GM18873 (cell line): ENCODE measurements around the gene ADGRA1.
"Not testable (repeated sequence)": the region's sequence is repeated elsewhere in the genome, so short reads cannot be mapped to it uniquely, and the experiment has no call there.

Experiments
- ATAC-seq: cut with Tn5 transposase; IDR thresholded peaks from one replicate; pipeline ENCODE4 v1.9.1; 2021; ENCODE audit warnings: mild to moderate bottlenecking, moderate library complexity, moderate number of reproducible peaks; ENCODE audit not compliant: unreplicated experiment, low FRiP score

Gene ADGRA1, protein sequence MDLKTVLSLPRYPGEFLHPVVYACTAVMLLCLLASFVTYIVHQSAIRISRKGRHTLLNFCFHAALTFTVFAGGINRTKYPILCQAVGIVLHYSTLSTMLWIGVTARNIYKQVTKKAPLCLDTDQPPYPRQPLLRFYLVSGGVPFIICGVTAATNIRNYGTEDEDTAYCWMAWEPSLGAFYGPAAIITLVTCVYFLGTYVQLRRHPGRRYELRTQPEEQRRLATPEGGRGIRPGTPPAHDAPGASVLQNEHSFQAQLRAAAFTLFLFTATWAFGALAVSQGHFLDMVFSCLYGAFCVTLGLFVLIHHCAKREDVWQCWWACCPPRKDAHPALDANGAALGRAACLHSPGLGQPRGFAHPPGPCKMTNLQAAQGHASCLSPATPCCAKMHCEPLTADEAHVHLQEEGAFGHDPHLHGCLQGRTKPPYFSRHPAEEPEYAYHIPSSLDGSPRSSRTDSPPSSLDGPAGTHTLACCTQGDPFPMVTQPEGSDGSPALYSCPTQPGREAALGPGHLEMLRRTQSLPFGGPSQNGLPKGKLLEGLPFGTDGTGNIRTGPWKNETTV

DNA sequence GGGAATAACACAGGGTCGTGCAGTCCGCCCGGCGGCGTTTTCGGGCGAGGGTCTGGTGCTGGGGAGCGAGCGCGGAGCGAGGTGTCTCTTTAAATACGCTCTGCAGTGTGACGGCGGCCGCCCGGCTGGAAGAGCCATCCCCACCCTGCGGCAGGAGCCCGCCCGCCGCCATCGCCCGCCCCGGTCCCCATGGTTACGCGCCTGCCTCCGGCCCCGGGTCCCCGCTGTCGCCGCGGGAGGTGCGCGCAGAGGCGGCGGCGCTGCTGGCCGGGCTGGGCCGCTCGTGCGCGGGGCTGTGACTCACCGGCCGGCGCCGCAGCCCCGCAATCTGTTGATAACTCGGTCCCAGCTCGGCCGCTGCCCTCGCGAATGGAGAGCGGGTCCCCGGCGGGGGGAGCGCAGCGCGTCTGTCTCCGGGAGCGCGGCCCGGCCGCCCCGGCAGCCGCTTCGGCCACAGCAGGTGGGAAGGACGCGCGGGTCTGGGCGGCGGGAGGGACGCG lies at the start of gene ADGRA1:
TSS of gene ADGRA1 (plus strand) at position 246 of the 500 bp plus-strand sequence. CDS start 986 bp downstream, outside the sequence.
- no peak for ATAC-seq

DNA sequence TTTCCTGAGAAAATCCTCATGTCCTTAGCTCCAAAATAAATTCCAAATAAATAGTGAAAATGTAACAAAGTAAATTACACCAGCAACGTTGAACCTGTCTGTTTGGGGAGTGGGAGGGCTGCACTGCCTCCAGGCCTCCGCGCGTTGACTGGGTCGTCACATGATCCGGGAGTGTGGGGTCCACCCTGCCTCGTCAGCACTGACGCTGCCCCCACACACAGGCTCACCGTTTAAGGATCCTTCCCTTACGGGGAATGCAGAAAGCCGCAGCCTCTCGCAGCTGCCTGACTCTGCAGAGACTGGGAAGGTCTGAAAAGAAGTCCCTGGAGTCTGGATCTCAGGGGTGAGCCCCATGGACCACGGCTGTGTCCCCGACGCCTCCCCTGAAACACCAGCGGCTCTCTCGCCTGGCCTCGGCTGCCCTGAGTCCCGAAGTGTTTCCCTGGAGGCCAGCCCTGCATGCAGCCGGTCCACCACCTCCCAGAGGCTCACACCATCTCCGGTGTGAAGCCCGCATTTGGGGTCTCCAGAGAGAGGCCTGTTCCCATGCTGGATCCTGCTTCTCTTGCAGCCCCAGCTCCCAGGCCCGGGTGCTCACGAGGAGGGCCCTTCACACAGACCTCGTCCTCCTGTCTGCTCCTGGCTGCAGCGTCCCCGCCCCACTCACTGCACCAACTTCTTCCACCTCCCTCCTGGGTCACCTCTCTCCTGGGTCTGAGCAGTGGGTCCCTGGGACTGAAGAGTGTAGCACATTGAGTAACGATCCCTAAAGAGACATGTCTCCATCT lies 49.5 kb upstream of the ADGRA1 start:
- no peak for ATAC-seq

DNA sequence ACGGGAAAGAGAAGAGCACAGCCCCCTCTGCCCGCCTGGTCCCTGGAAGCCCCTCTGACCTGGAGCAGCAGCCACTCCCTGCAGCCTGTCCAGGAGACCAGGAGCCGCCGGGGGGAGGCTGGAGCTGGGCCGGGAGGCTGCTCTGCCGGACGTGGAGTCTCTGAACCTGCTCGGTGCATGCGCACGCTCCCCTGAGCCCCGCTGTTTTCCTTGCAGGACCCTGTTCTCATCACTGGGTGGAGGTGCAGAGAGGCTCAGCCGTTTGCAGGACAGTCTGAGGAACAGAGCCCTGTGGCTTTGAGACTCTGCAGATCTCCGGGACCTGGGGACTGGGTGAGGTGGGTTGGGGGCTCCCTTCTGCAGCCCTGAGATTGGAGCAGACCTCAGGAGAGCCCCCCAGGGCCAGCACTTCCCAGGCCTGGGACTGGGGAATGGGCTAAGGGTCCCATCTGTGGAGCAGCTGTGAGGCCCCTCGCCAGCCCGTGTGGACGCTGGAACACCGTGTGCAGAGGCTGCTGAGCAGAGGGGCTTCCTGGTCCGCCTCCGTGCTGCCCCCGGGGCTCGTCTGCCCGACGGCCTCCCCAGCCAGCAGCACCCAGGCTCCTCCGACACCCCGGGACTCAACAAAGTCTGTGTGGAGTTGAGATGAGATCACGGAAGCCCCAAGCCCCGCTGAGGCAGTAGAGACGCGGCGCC lies 48.5 kb upstream of the ADGRA1 start:
- no peak for ATAC-seq

DNA sequence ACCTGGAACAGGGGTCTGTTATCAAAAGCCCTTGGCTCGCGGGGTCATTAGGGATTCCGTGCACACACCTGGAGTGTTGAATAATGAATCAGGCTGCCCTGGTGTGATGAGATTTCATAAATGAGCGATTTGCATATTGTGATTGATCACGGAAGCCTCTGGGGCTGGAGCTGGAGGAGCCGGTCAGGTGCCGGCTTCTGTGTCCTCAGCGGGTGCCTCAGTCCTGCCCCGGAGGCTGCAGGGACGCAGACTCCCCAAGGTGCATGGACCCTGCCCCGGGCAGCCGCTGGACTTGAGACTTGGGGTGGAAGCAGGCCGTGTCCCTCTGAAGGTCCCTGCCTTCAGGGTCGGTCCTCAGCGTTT lies 47.9 kb upstream of the ADGRA1 start:
- no peak for ATAC-seq

DNA sequence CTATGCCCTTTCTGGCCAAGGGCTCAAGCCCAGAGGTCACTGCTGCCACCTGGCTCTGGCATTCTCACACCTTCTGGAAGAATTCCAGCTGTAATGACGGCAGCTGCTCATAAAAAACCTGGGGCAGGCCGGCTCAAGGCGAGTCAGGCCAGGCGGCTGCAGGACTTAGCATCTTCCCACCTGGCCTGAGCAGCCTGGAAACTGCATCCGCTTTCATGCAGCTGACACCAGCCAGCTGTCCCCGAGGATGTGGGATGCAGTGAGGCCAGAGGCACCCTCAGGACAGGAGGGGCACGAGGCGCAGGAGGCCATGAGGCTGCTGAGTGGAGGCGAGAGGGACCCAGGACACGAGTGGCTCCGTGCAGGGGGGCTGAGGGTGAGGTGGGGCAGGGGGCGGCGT lies 47.5 kb upstream of the ADGRA1 start:
- no peak for ATAC-seq

DNA sequence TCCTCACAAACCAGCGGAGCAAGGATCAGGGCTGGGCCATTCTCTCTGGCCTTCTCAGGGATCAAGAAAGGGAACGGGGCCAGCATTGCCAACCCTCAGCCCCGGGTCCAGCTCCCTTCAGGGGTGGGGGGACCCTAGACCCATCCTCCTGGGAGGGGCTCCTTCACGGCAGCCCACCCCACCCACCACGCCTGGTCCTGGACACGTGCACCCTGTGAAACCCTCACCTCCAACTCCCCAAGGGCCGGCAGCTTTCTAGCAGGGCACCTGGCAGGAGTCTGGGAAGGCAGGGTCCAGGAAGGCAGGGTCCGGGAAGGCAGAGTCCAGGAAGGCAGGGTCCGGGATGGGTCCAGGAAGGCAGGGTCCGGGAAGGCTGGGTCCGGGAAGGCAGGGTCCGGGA lies 46.6 kb upstream of the ADGRA1 start:
- ATAC-seq = no peak

DNA sequence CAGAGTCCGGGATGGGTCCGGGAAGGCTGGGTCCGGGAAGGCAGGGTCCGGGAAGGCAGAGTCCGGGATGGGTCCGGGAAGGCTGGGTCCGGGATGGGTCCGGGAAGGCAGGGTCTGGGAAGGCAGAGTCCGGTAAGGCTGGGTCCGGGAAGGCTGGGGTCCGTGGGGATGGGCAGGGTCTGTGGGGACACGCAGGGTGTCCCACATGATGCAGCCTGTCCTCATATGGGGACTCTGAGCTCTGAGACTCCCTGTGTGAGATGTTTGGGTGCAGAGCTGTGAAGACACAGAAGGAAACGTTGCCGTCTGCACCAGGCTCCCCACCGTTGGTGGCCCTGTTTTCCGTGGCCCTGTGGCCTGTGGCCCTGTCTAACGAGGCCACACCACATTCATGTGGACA lies 45.7 kb upstream of the ADGRA1 start:
- no peak for ATAC-seq

DNA sequence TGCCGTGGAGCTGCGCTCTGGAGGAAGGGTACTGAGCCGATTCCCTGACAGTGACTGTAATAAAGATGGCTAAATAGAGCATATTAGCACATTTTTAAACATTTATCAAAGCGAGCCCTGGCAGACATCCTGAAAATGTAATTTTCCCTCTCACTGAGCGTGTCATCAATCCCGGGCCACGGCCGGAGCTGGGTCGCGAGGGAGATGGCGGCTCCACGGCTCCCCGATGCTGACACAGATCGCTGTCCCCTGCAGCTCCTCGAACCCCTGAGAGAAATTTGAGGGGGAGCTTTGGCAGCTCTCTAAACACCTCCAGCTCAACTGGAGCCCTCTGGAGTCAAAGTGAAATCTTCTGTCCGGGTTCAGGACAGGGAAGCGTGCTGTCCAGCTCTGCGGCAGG lies 44.9 kb upstream of the ADGRA1 start:
- no peak for ATAC-seq

DNA sequence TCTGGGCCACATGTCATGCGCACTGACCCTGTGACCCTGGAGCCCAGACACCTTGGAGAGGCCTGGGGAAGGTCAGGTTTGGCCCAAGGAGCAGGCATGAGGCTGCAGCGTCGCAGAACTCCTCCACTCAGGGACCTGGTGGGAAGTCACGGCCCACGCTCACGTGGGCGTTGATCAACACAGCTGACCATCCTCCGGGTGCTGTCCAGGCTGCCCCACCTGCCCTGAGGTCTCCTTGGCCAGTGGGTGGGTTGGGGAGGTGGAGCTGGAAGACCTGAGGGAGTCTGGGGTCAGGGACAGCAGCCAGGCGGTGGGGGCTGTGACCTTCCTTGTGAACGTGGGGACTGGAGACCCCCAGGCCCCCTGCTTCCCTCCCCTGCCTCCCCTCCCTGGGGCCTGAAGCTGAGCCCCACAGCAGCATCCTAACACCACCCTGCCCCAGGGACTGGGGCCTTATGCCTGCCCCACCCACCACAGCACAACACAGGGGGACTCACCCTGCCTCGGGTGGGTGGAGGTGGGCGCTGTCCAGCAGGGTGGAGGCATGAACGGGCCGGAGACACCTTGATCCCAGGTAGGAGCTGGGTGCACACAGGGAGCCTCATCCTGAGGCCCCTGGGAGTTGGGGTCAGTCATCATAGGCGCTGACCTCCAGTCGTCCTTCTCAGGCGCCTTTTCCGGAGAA lies 44.0 kb upstream of the ADGRA1 start:
- ATAC-seq = no peak

DNA sequence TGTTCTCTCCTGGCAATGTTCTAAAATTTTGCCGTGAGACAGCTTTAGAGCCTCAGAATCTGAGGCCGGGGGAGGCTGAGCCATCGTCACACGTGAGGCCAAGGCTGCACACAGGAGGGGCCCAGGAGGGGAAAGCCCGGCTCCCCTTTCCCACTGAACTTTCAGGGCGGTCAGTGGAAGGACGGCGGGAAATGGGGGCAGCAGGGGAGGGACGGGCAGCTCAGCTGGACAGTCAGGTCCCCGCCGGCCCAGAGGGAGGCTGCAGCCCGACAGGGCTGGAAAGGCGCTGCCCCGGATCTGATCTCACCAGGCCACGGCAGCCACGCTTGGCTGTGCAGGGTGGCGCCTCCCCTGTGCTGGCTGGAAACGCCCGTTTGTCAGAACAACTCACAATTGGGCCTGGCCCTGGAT lies 43.3 kb upstream of the ADGRA1 start:
- no peak for ATAC-seq

DNA sequence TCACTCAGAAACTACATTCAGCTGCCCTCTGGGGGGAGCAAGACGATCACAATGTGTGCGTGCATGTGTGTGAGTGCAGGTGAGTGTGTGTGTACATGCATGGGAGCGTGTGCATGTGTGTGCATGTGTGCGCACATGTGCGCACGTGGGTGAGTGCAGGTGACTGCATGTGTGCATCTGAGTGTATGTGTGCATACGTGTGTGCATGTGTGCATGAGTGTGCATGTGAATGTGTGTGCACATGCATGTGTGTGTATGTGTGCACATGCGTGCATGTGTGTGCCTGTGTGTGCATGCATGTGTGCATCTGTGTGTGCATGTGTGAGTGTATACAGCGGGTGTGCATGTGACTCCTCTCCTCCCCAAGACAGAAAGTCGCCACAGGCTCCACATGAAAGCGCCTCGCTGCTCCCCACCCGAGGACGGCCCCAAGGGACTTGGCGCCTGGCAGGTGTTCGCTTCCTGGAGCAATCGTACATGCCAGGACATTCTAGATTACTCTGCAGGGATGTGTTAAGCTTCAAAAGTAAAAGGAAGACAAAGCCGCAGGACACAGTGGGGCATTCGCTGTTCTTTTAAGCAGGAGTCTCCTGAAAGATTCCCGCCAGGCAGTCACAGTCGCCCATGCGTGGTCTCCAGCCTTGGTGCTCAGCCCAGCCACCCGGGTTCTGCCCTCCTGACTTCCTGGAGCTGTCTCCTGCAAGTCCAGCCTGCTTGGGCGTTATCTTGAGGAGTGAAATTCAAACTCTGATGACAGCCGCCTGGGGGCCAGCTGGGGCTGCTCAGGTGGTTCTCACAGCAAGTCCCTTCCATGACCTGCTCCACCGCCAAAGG lies 42.0 kb upstream of the ADGRA1 start:
- no peak for ATAC-seq

DNA sequence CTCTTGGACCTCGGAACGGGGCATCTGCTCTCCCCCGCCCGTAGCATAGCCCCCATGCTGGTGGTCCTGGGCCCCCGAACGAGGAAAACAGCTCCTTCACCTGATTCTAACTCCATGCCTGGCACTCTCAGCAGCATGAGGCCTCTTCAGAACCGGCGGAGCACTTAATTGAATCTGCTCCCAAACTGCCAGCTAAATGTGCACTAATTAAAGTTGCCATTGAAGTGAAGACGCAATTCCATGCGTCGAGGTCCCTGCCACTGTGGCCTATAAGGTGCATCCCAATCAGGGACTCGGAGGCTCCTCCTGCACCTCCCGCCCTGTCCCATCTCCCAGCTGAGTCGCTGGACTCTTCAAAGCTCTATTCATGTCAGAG lies 41.3 kb upstream of the ADGRA1 start:
- ATAC-seq = no peak

DNA sequence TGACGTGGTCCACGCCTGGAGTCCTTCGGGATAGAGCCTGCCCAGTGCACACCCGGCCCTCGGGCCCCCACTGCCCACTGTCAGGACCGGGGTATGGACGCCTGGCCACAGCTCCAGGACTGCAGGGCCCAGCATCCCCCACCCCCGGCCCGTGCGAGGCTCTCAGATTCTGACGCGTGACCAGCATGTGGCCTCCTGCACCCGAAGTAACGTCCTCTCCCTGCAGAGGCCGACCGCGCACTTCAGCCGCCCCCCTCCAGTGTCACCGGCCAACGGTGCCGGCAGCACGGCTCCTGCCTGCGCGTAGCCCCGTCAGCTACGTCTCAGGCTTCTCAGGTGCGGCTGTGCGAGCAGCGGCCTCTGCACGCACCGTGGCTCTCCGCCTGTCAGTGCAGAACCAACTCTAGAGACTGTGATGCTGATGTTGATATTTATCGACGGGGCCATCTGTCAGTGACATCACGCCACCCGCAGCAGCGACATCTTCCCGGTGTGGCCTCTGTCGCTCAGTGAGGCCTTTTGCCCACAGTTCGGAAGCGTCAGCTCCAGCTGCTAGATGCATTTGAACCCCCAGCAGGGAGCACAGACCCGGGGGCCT lies 40.1 kb upstream of the ADGRA1 start:
- no peak for ATAC-seq

DNA sequence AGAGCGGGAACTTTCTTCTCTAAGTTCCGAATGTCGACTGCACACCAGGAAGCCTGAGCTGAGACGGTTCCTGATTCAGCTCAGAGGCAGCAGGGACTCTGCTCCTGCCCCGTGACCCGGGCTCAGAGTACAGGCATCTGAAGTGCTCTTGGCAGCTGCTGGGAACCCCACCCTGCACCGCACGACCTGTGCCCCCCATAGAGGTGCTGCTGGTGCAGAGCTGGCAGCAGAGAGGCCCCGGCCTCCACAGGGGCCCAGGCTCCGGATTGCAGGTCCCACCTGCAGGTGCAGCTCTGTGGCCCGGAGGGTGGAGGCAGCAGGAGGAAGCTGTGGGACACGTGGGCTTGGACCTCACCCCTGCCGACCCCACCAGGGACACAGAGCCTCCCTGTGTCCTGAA lies 39.5 kb upstream of the ADGRA1 start:
- no peak for ATAC-seq

DNA sequence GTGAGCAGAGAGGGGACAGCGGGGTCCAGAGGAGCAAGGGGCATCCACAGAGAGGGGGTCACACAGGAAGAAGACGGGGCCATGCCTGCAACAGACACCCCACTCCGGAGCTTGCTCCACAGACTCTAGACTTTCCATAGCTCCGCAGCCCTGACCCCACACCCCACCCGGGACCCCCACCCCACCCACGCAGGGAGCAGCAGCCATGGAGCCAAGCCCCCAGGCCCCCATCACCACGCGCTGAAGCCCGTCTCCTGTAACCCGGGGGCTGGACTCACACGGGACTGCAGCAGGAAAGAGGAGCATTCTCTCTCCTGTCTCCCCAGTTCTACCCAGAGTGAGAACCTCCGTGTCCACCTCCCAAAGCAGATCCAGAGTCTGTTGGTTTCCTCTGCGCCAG lies 38.8 kb upstream of the ADGRA1 start:
- ATAC-seq = no peak

DNA sequence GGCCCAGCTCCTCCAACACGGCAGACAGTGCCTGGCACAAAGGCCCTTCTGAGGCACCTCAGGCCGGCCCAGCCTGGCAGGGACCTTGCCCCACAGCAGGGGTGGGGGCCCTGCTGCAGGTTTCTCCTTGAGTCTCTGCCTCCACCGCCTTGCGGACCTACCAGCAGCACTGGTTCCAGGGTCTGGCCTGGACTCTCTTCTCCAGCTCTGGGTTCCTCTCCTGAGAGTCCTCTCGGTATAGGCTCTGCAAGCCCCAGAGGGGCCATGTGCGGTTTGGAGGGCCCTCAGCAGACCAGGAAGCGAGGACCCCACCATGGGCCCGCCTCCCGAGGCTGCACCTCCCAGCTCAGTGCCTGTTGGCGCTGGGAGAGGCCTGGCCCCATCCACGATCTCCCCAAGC lies 38.1 kb upstream of the ADGRA1 start:
- ATAC-seq = no peak

DNA sequence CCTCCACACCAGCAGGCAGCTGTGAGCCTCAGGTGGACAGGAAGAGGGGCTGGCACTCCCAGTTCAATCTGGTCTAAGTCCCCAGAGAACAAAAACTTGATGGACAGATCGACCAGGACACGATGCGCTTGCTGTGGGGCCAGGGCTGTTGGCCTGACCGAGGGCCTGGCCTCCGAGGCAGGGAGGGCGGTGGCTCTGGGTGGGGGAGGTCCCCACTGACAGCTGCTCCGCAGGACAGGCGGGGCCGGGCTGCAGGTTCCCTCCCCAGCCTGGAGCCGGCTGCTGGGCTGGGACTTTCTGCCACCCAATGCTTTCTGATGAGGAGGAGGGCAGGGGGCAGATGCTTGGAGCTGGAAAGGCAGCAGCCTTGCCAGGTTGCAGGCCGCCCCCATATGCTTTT lies 37.4 kb upstream of the ADGRA1 start:
- no peak for ATAC-seq

DNA sequence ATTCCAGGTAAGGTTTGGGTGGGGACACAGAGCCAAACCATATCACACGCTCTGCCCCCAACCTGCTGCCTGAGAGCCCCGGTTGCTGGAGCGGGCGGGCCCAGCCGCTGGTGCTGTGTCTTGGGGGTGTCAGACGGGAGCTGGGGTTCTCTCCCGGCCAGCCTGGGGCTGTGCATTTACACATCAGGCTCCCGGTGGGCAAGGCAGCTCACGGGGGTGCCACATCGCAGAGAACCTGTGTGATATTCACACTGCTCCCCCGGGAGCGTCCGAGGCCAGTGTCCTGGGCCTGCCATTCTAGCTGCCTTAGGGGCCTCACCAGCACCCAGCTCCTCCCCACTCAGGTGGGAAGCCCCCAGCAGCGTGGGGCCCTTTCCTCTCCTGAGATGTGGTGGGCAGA lies 35.6 kb upstream of the ADGRA1 start:
- ATAC-seq = no peak

DNA sequence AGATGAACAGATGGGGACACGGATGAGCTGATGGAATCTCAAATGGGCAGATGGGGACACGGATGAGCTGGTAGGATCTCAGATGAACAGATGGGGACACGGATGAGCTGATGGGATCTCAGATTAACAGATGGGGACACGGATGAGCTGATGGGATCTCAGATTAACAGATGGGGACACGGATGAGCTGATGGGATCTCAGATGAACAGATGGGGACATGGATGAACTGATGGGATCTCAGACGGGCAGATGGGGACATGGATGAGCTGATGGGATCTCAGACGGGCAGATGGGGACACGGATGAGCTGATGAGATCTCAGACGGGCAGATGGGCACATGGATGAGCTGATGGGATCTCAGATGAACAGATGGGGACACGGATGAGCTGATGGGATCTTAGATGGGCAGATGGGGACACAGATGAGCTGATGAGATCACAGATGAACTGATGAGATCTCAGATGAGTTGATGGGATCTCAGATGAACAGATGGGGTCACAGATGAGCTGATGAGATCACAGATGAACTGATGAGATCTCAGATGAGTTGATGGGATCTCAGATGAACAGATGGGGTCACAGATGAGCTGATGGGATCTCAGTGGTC lies 34.1 kb upstream of the ADGRA1 start:
- not testable (repeated sequence) for ATAC-seq
